ENCODE measurements around the gene APIP.
A peak's percentile ranks its signal among the peaks of the same experiment; 100 is the strongest.

APIP gene

DNA sequence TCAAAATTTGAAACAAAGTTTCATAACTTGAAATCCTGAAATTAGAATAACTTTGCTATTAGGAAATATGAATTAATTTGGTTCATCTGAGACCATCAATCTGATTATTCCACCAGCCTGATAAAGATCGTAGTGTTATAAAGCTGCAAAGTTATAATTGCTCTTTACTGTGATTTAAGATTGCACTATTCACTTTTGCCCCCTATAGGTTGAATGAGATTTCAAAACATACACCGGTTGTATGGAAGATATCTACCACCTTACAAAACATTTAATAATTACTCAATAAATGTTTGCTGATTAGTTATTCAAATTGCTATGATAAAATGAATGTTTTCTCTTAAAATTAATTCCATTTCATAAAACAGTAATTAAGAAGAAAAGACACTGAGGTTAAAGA is 26.1 kb downstream of the APIP start:
- Histone ChIP-seq H3K9me3 (ENCODE audit: control insufficient read depth, insufficient read depth, low read length) (no peaks in the 10 kb centered on the region), H3K4me1 (ENCODE audit: control insufficient read depth, insufficient read depth, low read length) (no peaks in the 10 kb centered on the region), H3K36me3 (ENCODE audit: control insufficient read depth, insufficient read depth, low read length) (no peaks in the 10 kb centered on the region; the same call in 1 of the 2 replicates), H3K27ac (ENCODE audit: low read length) (no peak overlapping the region), H3K27me3 (ENCODE audit: control insufficient read depth, insufficient read depth, low read length) (no peaks in the 10 kb centered on the region), H3K4me3 (ENCODE audit: low read length) (no peak overlapping the region)
- no peak for DNase-seq (ENCODE audit: low read depth, low spot score)
- WGBS (ENCODE audit: insufficient coverage, insufficient read length), result no CpG with 5 or more reads among the region's 2 CpGs

DNA sequence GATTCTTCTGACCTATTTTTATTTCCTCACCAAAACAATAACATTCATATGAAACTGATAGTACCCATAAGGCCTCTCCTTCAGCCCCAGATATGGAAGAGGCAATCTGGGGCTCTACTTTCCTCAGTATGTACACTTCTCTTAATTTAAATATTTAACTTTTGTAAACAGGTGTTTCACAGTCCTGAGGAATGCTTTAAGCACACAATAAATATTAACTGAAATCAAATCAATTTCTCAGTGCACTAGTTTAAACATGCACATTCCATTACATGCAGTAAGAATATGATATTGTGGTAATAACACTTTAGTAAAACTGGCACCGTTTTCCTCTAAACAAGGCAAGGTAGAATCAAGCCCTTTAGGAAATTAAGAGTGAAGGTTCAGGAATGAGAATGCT is 28.9 kb downstream of the APIP start:
- DNase-seq (ENCODE audit: low read depth, low spot score), result no peak
- H3K9me3 ChIP-seq (ENCODE audit: control insufficient read depth, insufficient read depth, low read length), result no peaks in the 10 kb centered on the region
- H3K27ac ChIP-seq (ENCODE audit: low read length), result no peak overlapping the region
- H3K27me3 ChIP-seq (ENCODE audit: control insufficient read depth, insufficient read depth, low read length), result no peaks in the 10 kb centered on the region
- no peak overlapping the region for H3K4me3 ChIP-seq (ENCODE audit: low read length)
- no CpG with 5 or more reads among the region's 1 CpG for WGBS (ENCODE audit: insufficient coverage, insufficient read length)
- no peaks in the 10 kb centered on the region; the same call in 1 of the 2 replicates for H3K36me3 ChIP-seq (ENCODE audit: control insufficient read depth, insufficient read depth, low read length)
- no peaks in the 10 kb centered on the region for H3K4me1 ChIP-seq (ENCODE audit: control insufficient read depth, insufficient read depth, low read length)

- Histone ChIP-seq H3K27me3 (ENCODE audit: control insufficient read depth, insufficient read depth, low read length) (no peaks in the 10 kb centered on the region), H3K9me3 (ENCODE audit: control insufficient read depth, insufficient read depth, low read length) (no peaks in the 10 kb centered on the region), H3K36me3 (ENCODE audit: control insufficient read depth, insufficient read depth, low read length) (no peaks in the 10 kb centered on the region; the same call in 1 of the 2 replicates), H3K27ac (ENCODE audit: low read length) (no peak overlapping the region), H3K4me1 (ENCODE audit: control insufficient read depth, insufficient read depth, low read length) (no peaks in the 10 kb centered on the region), H3K4me3 (ENCODE audit: low read length) (no peak overlapping the region)
- WGBS (ENCODE audit: insufficient coverage, insufficient read length), result no CpG with 5 or more reads among the region's 2 CpGs
- no peak for DNase-seq (ENCODE audit: low read depth, low spot score)
Observed at GRCh38 chr11:34886609-34887008, 29.6 kb downstream of the APIP start.

DNA sequence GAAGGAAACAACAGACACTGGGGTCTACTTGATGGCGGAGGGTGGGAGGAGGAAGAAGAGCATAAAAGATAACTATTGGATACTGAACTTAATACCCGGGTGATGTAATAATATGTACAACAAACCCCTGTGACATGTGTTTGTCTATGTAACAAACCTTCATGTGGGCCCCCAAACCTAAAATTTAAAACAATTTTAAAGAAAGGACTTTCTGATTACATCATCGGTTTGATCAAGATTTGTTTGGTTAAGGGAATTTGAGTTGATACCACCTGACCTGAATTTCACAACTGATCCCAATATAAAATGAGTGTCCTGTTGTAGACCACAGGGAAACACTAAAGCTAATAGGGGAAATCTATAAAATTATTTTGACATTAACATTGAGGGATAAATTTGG is 34.3 kb downstream of the APIP start:
- WGBS (ENCODE audit: insufficient coverage, insufficient read length), result no CpG with 5 or more reads among the region's 3 CpGs
- no peak overlapping the region for H3K4me3 ChIP-seq (ENCODE audit: low read length)
- H3K27ac ChIP-seq (ENCODE audit: low read length), result no peak overlapping the region
- no peaks in the 10 kb centered on the region; the same call in 1 of the 2 replicates for H3K36me3 ChIP-seq (ENCODE audit: control insufficient read depth, insufficient read depth, low read length)
- no peaks in the 10 kb centered on the region for H3K4me1 ChIP-seq (ENCODE audit: control insufficient read depth, insufficient read depth, low read length)
- no peaks in the 10 kb centered on the region for H3K27me3 ChIP-seq (ENCODE audit: control insufficient read depth, insufficient read depth, low read length)
- no peak for DNase-seq (ENCODE audit: low read depth, low spot score)
- no peaks in the 10 kb centered on the region for H3K9me3 ChIP-seq (ENCODE audit: control insufficient read depth, insufficient read depth, low read length)

GRCh38 chr11:34877375-34877975 is 38.7 kb downstream of the APIP start:
- Histone ChIP-seq H3K27ac (ENCODE audit: low read length) (no peak overlapping the region), H3K4me3 (ENCODE audit: low read length) (no peak overlapping the region), H3K9me3 (ENCODE audit: control insufficient read depth, insufficient read depth, low read length) (no peaks in the 10 kb centered on the region), H3K4me1 (ENCODE audit: control insufficient read depth, insufficient read depth, low read length) (no peaks in the 10 kb centered on the region), H3K27me3 (ENCODE audit: control insufficient read depth, insufficient read depth, low read length) (no peaks in the 10 kb centered on the region), H3K36me3 (ENCODE audit: control insufficient read depth, insufficient read depth, low read length) (no peaks in the 10 kb centered on the region)
- WGBS (ENCODE audit: insufficient coverage, insufficient read length), result no CpG with 5 or more reads among the region's 3 CpGs
- no peak for DNase-seq (ENCODE audit: low read depth, low spot score)

DNA sequence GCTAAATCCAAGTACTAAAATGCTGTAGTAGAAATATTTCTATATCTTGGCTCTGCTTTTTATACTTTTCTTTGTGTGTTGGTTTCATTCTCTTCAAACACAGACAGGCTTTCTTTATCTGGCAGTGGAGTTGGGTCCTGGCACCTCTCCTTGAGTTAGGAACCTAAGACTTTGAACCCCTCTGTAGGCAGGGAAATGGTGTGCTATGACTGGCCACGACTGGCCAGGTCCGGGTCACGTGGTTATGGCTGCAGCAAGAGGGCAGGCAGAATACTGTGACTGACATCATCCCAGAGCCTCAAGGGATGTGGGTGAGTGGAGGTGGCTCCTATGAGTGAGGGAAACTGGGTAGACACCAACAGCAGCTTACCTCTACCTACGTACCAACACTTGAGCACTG is 42.0 kb downstream of the APIP start:
- Histone ChIP-seq H3K27ac (ENCODE audit: low read length) (no peak overlapping the region), H3K27me3 (ENCODE audit: control insufficient read depth, insufficient read depth, low read length) (no peaks in the 10 kb centered on the region), H3K9me3 (ENCODE audit: control insufficient read depth, insufficient read depth, low read length) (no peaks in the 10 kb centered on the region), H3K36me3 (ENCODE audit: control insufficient read depth, insufficient read depth, low read length) (no peaks in the 10 kb centered on the region), H3K4me3 (ENCODE audit: low read length) (no peak overlapping the region), H3K4me1 (ENCODE audit: control insufficient read depth, insufficient read depth, low read length) (no peaks in the 10 kb centered on the region)
- no CpG with 5 or more reads among the region's 4 CpGs for WGBS (ENCODE audit: insufficient coverage, insufficient read length)
- no peak for DNase-seq (ENCODE audit: low read depth, low spot score)

GRCh38 chr11:34870548-34871196 is 45.5 kb downstream of the APIP start:
- Histone ChIP-seq H3K9me3 (ENCODE audit: control insufficient read depth, insufficient read depth, low read length) (no peaks in the 10 kb centered on the region), H3K4me1 (ENCODE audit: control insufficient read depth, insufficient read depth, low read length) (no peaks in the 10 kb centered on the region), H3K27me3 (ENCODE audit: control insufficient read depth, insufficient read depth, low read length) (0 out of 2 replicates have a peak, but pooled peaks cover 2% of the 10 kb centered on the region), H3K27ac (ENCODE audit: low read length) (no peak overlapping the region), H3K4me3 (ENCODE audit: low read length) (no peak overlapping the region), H3K36me3 (ENCODE audit: control insufficient read depth, insufficient read depth, low read length) (no peaks in the 10 kb centered on the region)
- no peak for DNase-seq (ENCODE audit: low read depth, low spot score)
- WGBS (ENCODE audit: insufficient coverage, insufficient read length), result no CpG with 5 or more reads among the region's 5 CpGs

GRCh38 chr11:34869425-34869824 is 46.8 kb downstream of the APIP start:
- Histone ChIP-seq H3K27ac (ENCODE audit: low read length) (no peak overlapping the region), H3K9me3 (ENCODE audit: control insufficient read depth, insufficient read depth, low read length) (no peaks in the 10 kb centered on the region), H3K36me3 (ENCODE audit: control insufficient read depth, insufficient read depth, low read length) (no peaks in the 10 kb centered on the region), H3K4me1 (ENCODE audit: control insufficient read depth, insufficient read depth, low read length) (no peaks in the 10 kb centered on the region), H3K27me3 (ENCODE audit: control insufficient read depth, insufficient read depth, low read length) (0 out of 2 replicates have a peak, but pooled peaks cover 2% of the 10 kb centered on the region), H3K4me3 (ENCODE audit: low read length) (no peak overlapping the region)
- WGBS (ENCODE audit: insufficient coverage, insufficient read length), result no CpG with 5 or more reads among the region's 3 CpGs
- DNase-seq (ENCODE audit: low read depth, low spot score), result peak; percentile 20

- no peak overlapping the region for H3K4me3 ChIP-seq (ENCODE audit: low read length)
- no peak overlapping the region for H3K27ac ChIP-seq (ENCODE audit: low read length)
- H3K36me3 ChIP-seq (ENCODE audit: control insufficient read depth, insufficient read depth, low read length), result no peaks in the 10 kb centered on the region
- DNase-seq (ENCODE audit: low read depth, low spot score), result no peak
- no CpG with 5 or more reads among the region's 2 CpGs for WGBS (ENCODE audit: insufficient coverage, insufficient read length)
- no peaks in the 10 kb centered on the region for H3K9me3 ChIP-seq (ENCODE audit: control insufficient read depth, insufficient read depth, low read length)
- H3K4me1 ChIP-seq (ENCODE audit: control insufficient read depth, insufficient read depth, low read length), result no peaks in the 10 kb centered on the region
- H3K27me3 ChIP-seq (ENCODE audit: control insufficient read depth, insufficient read depth, low read length), result 0 out of 2 replicates have a peak, but pooled peaks cover 2% of the 10 kb centered on the region
Observed at GRCh38 chr11:34866375-34866774, 49.8 kb downstream of the APIP start.

GRCh38 chr11:34865261-34865660 is 50.9 kb downstream of the APIP start:
- H3K4me1 ChIP-seq (ENCODE audit: control insufficient read depth, insufficient read depth, low read length), result no peaks in the 10 kb centered on the region
- H3K27ac ChIP-seq (ENCODE audit: low read length), result no peak overlapping the region
- H3K36me3 ChIP-seq (ENCODE audit: control insufficient read depth, insufficient read depth, low read length), result no peaks in the 10 kb centered on the region
- H3K27me3 ChIP-seq (ENCODE audit: control insufficient read depth, insufficient read depth, low read length), result 0 out of 2 replicates have a peak, but pooled peaks cover 2% of the 10 kb centered on the region
- no CpG with 5 or more reads among the region's 3 CpGs for WGBS (ENCODE audit: insufficient coverage, insufficient read length)
- no peak for DNase-seq (ENCODE audit: low read depth, low spot score)
- no peak overlapping the region for H3K4me3 ChIP-seq (ENCODE audit: low read length)
- no peaks in the 10 kb centered on the region for H3K9me3 ChIP-seq (ENCODE audit: control insufficient read depth, insufficient read depth, low read length)

GRCh38 chr11:34864424-34864823 is 51.8 kb downstream of the APIP start:
- Histone ChIP-seq H3K4me3 (ENCODE audit: low read length) (no peak overlapping the region), H3K27me3 (ENCODE audit: control insufficient read depth, insufficient read depth, low read length) (0 out of 2 replicates have a peak, but pooled peaks cover 2% of the 10 kb centered on the region), H3K36me3 (ENCODE audit: control insufficient read depth, insufficient read depth, low read length) (no peaks in the 10 kb centered on the region), H3K4me1 (ENCODE audit: control insufficient read depth, insufficient read depth, low read length) (no peaks in the 10 kb centered on the region), H3K9me3 (ENCODE audit: control insufficient read depth, insufficient read depth, low read length) (no peaks in the 10 kb centered on the region), H3K27ac (ENCODE audit: low read length) (no peak overlapping the region)
- DNase-seq (ENCODE audit: low read depth, low spot score), result no peak
- no CpG with 5 or more reads among the region's 2 CpGs for WGBS (ENCODE audit: insufficient coverage, insufficient read length)
